Mucosa of rectum (tissue), 2 donors: ENCODE measurements around the gene TMEM45A.
"Not testable (repeated sequence)": the region's sequence is repeated elsewhere in the genome, so short reads cannot be mapped to it uniquely, and the experiment has no call there.

Experiments
- H3K27ac ChIP-seq, 2 donors: one replicate each; pipeline ENCODE4 v1.7.0; 2013; ENCODE audit warnings: inconsistent platforms in 2 of 2, low read depth in 2 of 2, low read length in 2 of 2
- H3K27me3 ChIP-seq, 2 donors: one replicate each; pipeline ENCODE4 v1.7.0; 2013; ENCODE audit warnings: low read length in 2 of 2; ENCODE audit not compliant: control insufficient read depth in 2 of 2, insufficient read depth in 2 of 2
- H3K36me3 ChIP-seq, 2 donors: one replicate each; pipeline ENCODE4 v1.7.0; 2013; ENCODE audit warnings: low read length in 2 of 2; ENCODE audit not compliant: control insufficient read depth in 2 of 2, insufficient read depth in 2 of 2
- H3K4me1 ChIP-seq, 2 donors: one replicate each; pipeline ENCODE4 v1.7.0; 2013; ENCODE audit warnings: low read length in 2 of 2, mild to moderate bottlenecking in 1 of 2; ENCODE audit not compliant: control insufficient read depth in 2 of 2, insufficient read depth in 2 of 2
- H3K4me3 ChIP-seq, 2 donors: one replicate each; pipeline ENCODE4 v1.7.0; 2013; ENCODE audit warnings: low read length in 2 of 2
- H3K9ac ChIP-seq, 2 donors: one replicate each; pipeline ENCODE4 v1.7.0; 2013; ENCODE audit warnings: low read length in 2 of 2, low read depth in 1 of 2, mild to moderate bottlenecking in 1 of 2
- H3K9me3 ChIP-seq, 2 donors: one replicate each; pipeline ENCODE4 v1.7.0; 2013; ENCODE audit warnings: low read length in 2 of 2; ENCODE audit not compliant: control insufficient read depth in 2 of 2
- donor health status: healthy.
- donor health status: Normal muscosa, but diverticular disease.

Gene TMEM45A

DNA sequence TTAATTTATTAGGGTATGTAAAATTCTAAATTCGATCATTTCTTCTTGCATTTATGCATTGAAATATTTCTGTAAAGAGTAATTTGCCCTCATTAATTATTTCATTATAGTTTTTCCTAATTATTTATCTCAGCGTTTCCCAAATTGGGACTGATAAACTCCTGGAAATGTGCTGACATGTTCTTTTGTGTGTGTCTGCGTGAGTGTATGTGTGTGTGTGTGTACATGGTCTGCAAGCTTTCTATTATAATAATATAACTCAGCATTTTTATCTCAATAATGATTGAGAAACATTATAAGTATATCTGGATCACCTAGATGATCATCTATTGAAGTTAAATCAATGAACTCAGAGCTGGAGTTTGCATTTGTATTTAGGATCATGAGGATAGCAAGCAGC is 38.7 kb downstream of the TMEM45A start:
- H3K36me3 ChIP-seq = no peaks in the 10 kb centered on the region
- no peaks in the 10 kb centered on the region for H3K27me3 ChIP-seq
- no peak overlapping the region for H3K9ac ChIP-seq
- H3K9me3 ChIP-seq = no peaks in the 10 kb centered on the region
- no peaks in the 10 kb centered on the region for H3K4me1 ChIP-seq
- H3K27ac ChIP-seq = no peak overlapping the region
- no peak overlapping the region for H3K4me3 ChIP-seq

DNA sequence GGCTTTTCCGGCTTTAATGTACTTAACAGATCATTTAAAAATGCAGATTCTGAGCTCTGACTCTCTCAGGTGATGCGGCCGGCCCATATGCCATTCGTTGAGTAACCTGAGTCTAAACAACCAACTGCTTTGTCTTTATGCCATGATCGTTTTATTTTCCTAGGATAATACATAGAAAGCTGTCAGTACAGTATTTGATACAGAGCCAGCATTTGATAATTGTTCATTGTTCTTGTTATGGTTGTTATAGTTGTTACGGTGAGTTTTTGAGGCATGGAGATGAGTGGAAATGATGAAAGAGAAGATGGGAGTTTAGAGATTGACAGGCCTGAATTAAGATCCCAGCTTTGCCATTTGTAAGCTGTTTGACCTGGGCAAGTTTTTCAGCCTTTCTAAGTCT is 40.0 kb downstream of the TMEM45A start:
- Histone ChIP-seq H3K4me1 (no peaks in the 10 kb centered on the region), H3K4me3 (no peak overlapping the region), H3K9ac (no peak overlapping the region), H3K27me3 (no peaks in the 10 kb centered on the region), H3K27ac (no peak overlapping the region), H3K36me3 (no peaks in the 10 kb centered on the region), H3K9me3 (no peaks in the 10 kb centered on the region)

GRCh38 chr3:100533176-100533575 is 40.8 kb downstream of the TMEM45A start:
- H3K9me3 ChIP-seq = no peaks in the 10 kb centered on the region
- H3K27me3 ChIP-seq = no peaks in the 10 kb centered on the region
- H3K9ac ChIP-seq = no peak overlapping the region
- no peaks in the 10 kb centered on the region for H3K36me3 ChIP-seq
- no peak overlapping the region for H3K27ac ChIP-seq
- H3K4me3 ChIP-seq = no peak overlapping the region
- H3K4me1 ChIP-seq = no peaks in the 10 kb centered on the region

GRCh38 chr3:100535610-100535943 is 43.2 kb downstream of the TMEM45A start:
- Histone ChIP-seq H3K9ac (no peak overlapping the region), H3K27me3 (no peaks in the 10 kb centered on the region), H3K36me3 (no peaks in the 10 kb centered on the region), H3K4me3 (no peak overlapping the region), H3K4me1 (no peaks in the 10 kb centered on the region), H3K9me3 (no peaks in the 10 kb centered on the region), H3K27ac (no peak overlapping the region)

GRCh38 chr3:100536093-100536492 is 43.7 kb downstream of the TMEM45A start:
- H3K9ac ChIP-seq = no peak overlapping the region
- H3K4me3 ChIP-seq = no peak overlapping the region
- H3K9me3 ChIP-seq = no peaks in the 10 kb centered on the region
- no peaks in the 10 kb centered on the region for H3K36me3 ChIP-seq
- H3K27ac ChIP-seq = no peak overlapping the region
- H3K27me3 ChIP-seq = no peaks in the 10 kb centered on the region
- no peaks in the 10 kb centered on the region for H3K4me1 ChIP-seq

GRCh38 chr3:100537646-100538338 is 45.4 kb downstream of the TMEM45A start:
- no peaks in the 10 kb centered on the region for H3K9me3 ChIP-seq
- H3K4me1 ChIP-seq = no peaks in the 10 kb centered on the region
- H3K36me3 ChIP-seq = no peaks in the 10 kb centered on the region
- no peak overlapping the region for H3K27ac ChIP-seq
- H3K4me3 ChIP-seq = no peak overlapping the region
- no peaks in the 10 kb centered on the region for H3K27me3 ChIP-seq
- no peak overlapping the region for H3K9ac ChIP-seq

DNA sequence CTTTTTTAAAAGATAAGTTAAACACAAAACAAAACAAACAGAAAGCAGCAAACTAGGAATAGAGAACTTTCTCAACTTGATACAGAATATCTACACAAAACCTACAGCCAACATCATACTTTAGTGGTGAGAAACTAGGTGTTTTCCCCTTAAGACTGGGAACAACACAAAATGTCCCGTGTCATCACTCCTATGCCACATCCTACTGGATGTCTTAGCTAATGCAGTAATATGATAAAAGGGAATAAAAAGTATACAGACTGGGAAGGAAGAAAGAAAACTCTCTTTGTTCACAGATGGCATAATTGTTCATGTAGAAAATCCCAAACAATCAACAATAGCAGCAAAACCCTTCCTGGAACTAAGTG is 45.9 kb downstream of the TMEM45A start:
- Histone ChIP-seq H3K4me1 (no peaks in the 10 kb centered on the region), H3K27ac (no peak overlapping the region), H3K36me3 (no peaks in the 10 kb centered on the region), H3K4me3 (no peak overlapping the region), H3K9me3 (no peaks in the 10 kb centered on the region), H3K9ac (no peak overlapping the region), H3K27me3 (no peaks in the 10 kb centered on the region)

DNA sequence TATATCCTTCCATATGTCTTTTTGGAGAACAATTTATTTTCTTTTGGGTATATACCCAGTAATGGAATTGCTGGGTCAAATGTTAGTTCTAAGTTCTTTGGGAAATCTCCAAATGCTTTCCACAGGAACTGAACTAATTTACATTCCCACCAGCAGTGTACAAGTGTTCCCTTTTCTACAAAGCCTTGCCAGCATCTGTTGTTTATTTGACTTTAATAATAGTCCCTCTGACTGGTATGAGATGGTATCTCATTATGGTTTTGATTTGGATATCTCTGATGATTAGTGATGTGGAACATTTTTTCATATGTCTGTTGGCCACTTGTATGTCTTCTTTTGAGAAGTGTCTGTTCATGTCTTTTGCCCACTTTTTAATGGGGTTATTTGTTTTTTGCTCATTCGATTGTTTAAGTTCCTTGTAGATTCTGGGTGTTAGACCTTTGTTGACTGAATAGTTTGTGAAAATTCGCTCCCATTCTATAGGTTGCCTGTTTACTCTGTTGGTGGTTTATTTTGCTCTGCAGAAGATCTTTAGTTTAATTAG is 48.4 kb downstream of the TMEM45A start:
- no peaks in the 10 kb centered on the region for H3K27me3 ChIP-seq

DNA sequence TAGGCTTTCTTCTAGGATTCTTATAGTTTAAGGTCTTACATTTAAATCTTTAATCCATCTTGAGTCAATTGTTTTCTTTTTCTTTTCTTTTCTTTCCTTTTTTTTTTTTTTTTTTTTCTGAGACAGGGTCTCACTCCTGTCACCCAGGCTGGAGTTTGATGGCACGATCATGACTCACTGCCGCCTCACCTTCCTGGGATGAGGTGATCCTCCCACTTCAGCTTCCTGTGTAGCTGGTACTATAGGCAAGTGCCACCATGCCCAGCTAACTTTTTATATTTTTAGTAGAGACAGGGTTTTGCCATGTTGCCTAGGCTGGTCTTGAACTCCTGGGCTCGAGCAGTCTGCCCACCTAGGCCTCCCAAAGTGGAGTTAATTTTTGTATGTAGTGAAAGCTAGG is 49.0 kb downstream of the TMEM45A start:
- not testable (repeated sequence) for H3K27ac ChIP-seq, H3K36me3 ChIP-seq, H3K9me3 ChIP-seq, H3K4me3 ChIP-seq, H3K4me1 ChIP-seq, H3K27me3 ChIP-seq, H3K9ac ChIP-seq

More for the DNA sequence above, 48.4 kb downstream of the TMEM45A start:
- H3K4me3 ChIP-seq = no peak overlapping the region
- H3K36me3 ChIP-seq = no peaks in the 10 kb centered on the region
- no peaks in the 10 kb centered on the region for H3K4me1 ChIP-seq
- no peaks in the 10 kb centered on the region for H3K9me3 ChIP-seq
- H3K27ac ChIP-seq = no peak overlapping the region
- no peak overlapping the region for H3K9ac ChIP-seq

- Histone ChIP-seq H3K36me3 (no peaks in the 10 kb centered on the region), H3K4me3 (no peak overlapping the region), H3K4me1 (no peaks in the 10 kb centered on the region), H3K27ac (no peak overlapping the region), H3K9ac (no peak overlapping the region), H3K27me3 (no peaks in the 10 kb centered on the region), H3K9me3 (no peaks in the 10 kb centered on the region)
Observed at GRCh38 chr3:100545371-100545770, 53.0 kb downstream of the TMEM45A start.
